HEK293 (cell line): Measurements from ENCODE around the gene NR3C2.

Experiments used
- CTCF ChIA-PET: fragments of 350-600 bp; formaldehyde crosslinking; extraction: SDS; loops from one replicate; lab custom pipeline; 2021; ENCODE audit warnings: antibody characterized with exemption; lab: Yijun Ruan, JAX
- POLR2A ChIA-PET: fragments of 300-600 bp; formaldehyde crosslinking; extraction: SDS; loops from one replicate; lab custom pipeline; 2020; ENCODE audit warnings: antibody characterized with exemption, inconsistent platforms; lab: Yijun Ruan, JAX
- H3K27ac ChIP-seq: fragments of 200-500 bp; sonication (Bioruptor generic); 2 replicates; pipeline ENCODE4 v1.5.1; 2014; ENCODE audit warnings: low read depth, low read length, control low read depth, inconsistent platforms; ENCODE audit errors: extremely low read depth
- H3K36me3 ChIP-seq, 2 experiments: fragments of 200-500 bp in 1 of 2; sonication (Bioruptor generic) in 1 of 2; 1 replicate in 1 of 2; 2 replicates in 1 of 2; pipeline ENCODE4 v1.5.1; 2014 to 2017; ENCODE audit warnings: inconsistent platforms in 2 of 2, low read length in 2 of 2; ENCODE audit not compliant: control insufficient read depth in 2 of 2, insufficient read depth in 1 of 2
- H3K4me1 ChIP-seq: fragments of 200-500 bp; sonication (Bioruptor generic); 2 replicates; pipeline ENCODE4 v1.5.1; 2014; ENCODE audit warnings: mild to moderate bottlenecking, low read length, inconsistent platforms; ENCODE audit not compliant: control insufficient read depth, insufficient read depth
- H3K4me3 ChIP-seq: 2 replicates; pipeline ENCODE4 v1.5.1; 2011; ENCODE audit warnings: low read depth, mild to moderate bottlenecking, control low read depth, low read length, moderate library complexity
- H3K9me3 ChIP-seq: fragments of 200-500 bp; sonication (Bioruptor generic); 2 replicates; pipeline ENCODE4 v1.5.1; 2014; ENCODE audit warnings: low read depth, low read length, inconsistent platforms; ENCODE audit not compliant: control insufficient read depth, insufficient read depth
- HOXC10 ChIP-seq: sonication (generic); formaldehyde crosslinking; IDR thresholded peaks from 2 replicates; pipeline ENCODE4 v1.8.1; 2023; ENCODE audit warnings: mild to moderate bottlenecking, missing genetic modification reagents
- OSR2 ChIP-seq: fragments of 450-650 bp; formaldehyde crosslinking; IDR thresholded peaks from 2 replicates; pipeline ENCODE4 v1.5.1; 2016; ENCODE audit warnings: missing biosample characterization, missing genetic modification characterization
- PRDM2 ChIP-seq: fragments of 450-650 bp; formaldehyde crosslinking; IDR thresholded peaks from 2 replicates; pipeline ENCODE4 v1.5.1; 2016; ENCODE audit warnings: missing biosample characterization, missing genetic modification characterization, borderline replicate concordance
- SP2 ChIP-seq: fragments of 450-650 bp; formaldehyde crosslinking; IDR thresholded peaks from 2 replicates; pipeline ENCODE4 v1.5.1; 2016; ENCODE audit warnings: missing biosample characterization, missing genetic modification characterization
- TRIM28 ChIP-seq: IDR thresholded peaks from 2 replicates; pipeline ENCODE4 v1.6.1; 2011; ENCODE audit warnings: low read length, control low read depth, borderline replicate concordance
- YY1 ChIP-seq: fragments of 450-650 bp; formaldehyde crosslinking; IDR thresholded peaks from 2 replicates; pipeline ENCODE4 v1.5.1; 2018; ENCODE audit warnings: missing biosample characterization, missing genetic modification characterization
- ZBTB20 ChIP-seq: fragments of 450-650 bp; formaldehyde crosslinking; IDR thresholded peaks from 2 replicates; pipeline ENCODE4 v1.5.1; 2016; ENCODE audit warnings: missing biosample characterization, missing genetic modification characterization
- ZBTB48 ChIP-seq: fragments of 450-650 bp; formaldehyde crosslinking; IDR thresholded peaks from 2 replicates; pipeline ENCODE4 v1.5.1; 2016; ENCODE audit warnings: missing biosample characterization, missing genetic modification characterization
- ZFP3 ChIP-seq: fragments of 450-650 bp; formaldehyde crosslinking; IDR thresholded peaks from 2 replicates; pipeline ENCODE4 v1.5.1; 2016; ENCODE audit warnings: low read depth, missing biosample characterization, missing genetic modification characterization
- ZNF169 ChIP-seq: fragments of 450-650 bp; formaldehyde crosslinking; IDR thresholded peaks from 2 replicates; pipeline ENCODE4 v1.5.1; 2016; ENCODE audit warnings: missing biosample characterization, missing genetic modification characterization
- ZNF221 ChIP-seq: fragments of 450-650 bp; formaldehyde crosslinking; IDR thresholded peaks from 2 replicates; pipeline ENCODE4 v1.5.1; 2017; ENCODE audit warnings: missing biosample characterization, missing genetic modification characterization, borderline replicate concordance
- ZNF280D ChIP-seq: fragments of 450-650 bp; formaldehyde crosslinking; IDR thresholded peaks from 2 replicates; pipeline ENCODE4 v1.5.1; 2016; ENCODE audit warnings: missing biosample characterization, missing genetic modification characterization
- ZNF776 ChIP-seq: fragments of 450-650 bp; formaldehyde crosslinking; IDR thresholded peaks from 2 replicates; pipeline ENCODE4 v1.5.0; 2017; ENCODE audit warnings: missing biosample characterization, missing genetic modification characterization, borderline replicate concordance
- ZNF843 ChIP-seq: fragments of 450-650 bp; formaldehyde crosslinking; IDR thresholded peaks from 2 replicates; pipeline ENCODE4 v1.5.1; 2016; ENCODE audit warnings: missing biosample characterization, missing genetic modification characterization
- ZSCAN23 ChIP-seq: fragments of 450-650 bp; formaldehyde crosslinking; IDR thresholded peaks from 2 replicates; pipeline ENCODE4 v1.5.1; 2016; ENCODE audit warnings: missing biosample characterization, missing genetic modification characterization

NR3C2 gene

GRCh38 chr4:148395771-148396170 is 46.4 kb downstream of the NR3C2 start:
- no peak overlapping the region for H3K27ac ChIP-seq
- no peaks in the 10 kb centered on the region for H3K9me3 ChIP-seq
- ChIA-PET CTCF (no interaction called here), POLR2A (no interaction called here)
- no peak overlapping the region for H3K4me3 ChIP-seq
- TF ChIP-seq PRDM2 (tag by site-specific recombination) (no peak), ZNF169 (tag by site-specific recombination) (no peak), SP2 (no peak), ZNF776 (tag by site-specific recombination) (no peak), ZBTB48 (tag by site-specific recombination) (no peak)
- H3K4me1 ChIP-seq, result 0 out of 2 replicates have a peak, but pooled peaks cover 2% of the 10 kb centered on the region
- H3K36me3 ChIP-seq, result no peaks in the 10 kb centered on the region

- ChIA-PET POLR2A (no interaction called here), CTCF (no interaction called here)
- H3K9me3 ChIP-seq, result no peaks in the 10 kb centered on the region
- TF ChIP-seq OSR2 (tag by site-specific recombination), result no peak
- no peak for TF ChIP-seq ZNF221 (tag by site-specific recombination)
- TF ChIP-seq TRIM28, result no peak
- no peak for TF ChIP-seq ZBTB20 (tag by site-specific recombination)
- no peak for TF ChIP-seq ZFP3 (tag by site-specific recombination)
- no peak for TF ChIP-seq YY1 (tag by site-specific recombination)
- no peak for TF ChIP-seq ZNF843 (tag by site-specific recombination)
- no peak for TF ChIP-seq HOXC10 (CRISPR knock-in tag)
- TF ChIP-seq ZSCAN23 (tag by site-specific recombination), result no peak
- no peak for TF ChIP-seq ZNF280D (tag by site-specific recombination)
- TF ChIP-seq, all 188 proteins: peak for 0
- Histone ChIP-seq H3K4me3 (no peak overlapping the region), H3K4me1 (peaks cover 2% of the 10 kb centered on the region; the same call in 1 of the 2 replicates), H3K36me3 (no peaks in the 10 kb centered on the region), H3K27ac (no peak overlapping the region)
These were observed 51.2 kb downstream of the NR3C2 start for GRCh38 chr4:148391056-148391455.
